Smooth muscle cell of trachea (primary cell): ENCODE measurements around the gene ANKRD55. TPM values are rescaled to one million over a fixed set of nuclear protein-coding genes. Genes with fewer than 3 reads are reported as not detected.

Experiments used
- total RNA-seq: library from RNA; depleted of rRNA; stranded (reverse); fragments of >200 nt; gene quantifications from 2 replicates; pipeline ENCODE4 v1.2.1, GENCODE V29; 2014

Gene ANKRD55
- total RNA-seq = under 0.01 TPM in 1 of 2 replicates, not detected in the other

DNA sequence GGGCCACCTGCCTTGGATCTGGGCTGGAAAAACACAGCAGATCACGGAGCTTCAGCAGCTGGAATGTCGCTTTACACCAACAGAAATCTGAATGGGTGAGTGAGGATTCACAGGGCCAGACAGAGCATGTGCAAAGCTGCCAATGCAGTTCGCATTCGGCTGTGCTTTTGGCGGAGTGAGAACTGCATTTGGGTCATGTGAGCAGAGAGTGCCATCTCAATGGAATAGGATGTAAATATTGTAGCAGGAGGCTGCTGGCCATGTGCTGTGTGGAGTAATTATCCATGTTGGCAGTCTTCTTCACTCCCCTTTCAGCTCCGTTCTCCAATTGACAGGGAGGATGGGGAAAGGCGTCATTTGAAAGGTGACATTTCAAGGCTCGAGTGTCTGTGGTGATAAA is at the start of gene ANKRD55:
Gene ANKRD55, minus strand, starts transcription at position 101 of the 400 bp plus-strand sequence. CDS start 417 bp downstream, outside the sequence.

Other genes with a start within 250 kb of the ANKRD55 start
- 921 and 1,403 TPM in 2 replicates for gene IL6ST, start 238.4 kb downstream of the ANKRD55 start, total RNA-seq